ENCODE results near the gene CHADL.

CHADL gene

DNA sequence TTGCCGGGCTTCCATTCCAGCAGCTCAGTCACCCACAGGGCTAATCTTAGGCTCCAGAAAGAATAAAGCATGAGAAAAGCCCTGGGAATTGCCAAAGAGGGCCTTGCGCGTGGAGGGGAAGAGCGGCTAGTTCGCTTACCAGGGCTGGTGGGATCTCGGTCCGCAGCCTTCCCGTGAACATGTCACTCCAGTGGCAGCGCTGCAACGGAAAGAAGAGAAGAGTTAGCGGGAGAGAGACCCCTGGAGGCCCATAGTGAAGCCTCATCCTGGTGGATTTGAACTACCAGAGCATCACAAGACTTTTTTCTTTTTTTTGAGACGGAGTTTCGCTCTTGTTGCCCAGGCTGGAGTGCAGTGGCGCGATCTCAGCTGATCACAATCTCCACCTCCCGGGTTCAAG, 27.2 kb upstream of the CHADL start:
- Histone ChIP-seq H3K79me2 (ENCODE audit: control insufficient read depth, low read length) (peaks cover 13% of the 10 kb centered on the region), H3K36me3 (ENCODE audit: control insufficient read depth, low read length) (peaks cover 79% of the 10 kb centered on the region), H4K20me1 (ENCODE audit: control insufficient read depth, insufficient read depth, low read depth, low read length) (no peaks in the 10 kb centered on the region), H3K9me2 (replicated peaks; ENCODE audit: control insufficient read depth, low read length) (no peaks in the 10 kb centered on the region), H3K9me3 (ENCODE audit: control insufficient read depth, insufficient read depth, low read length) (no peaks in the 10 kb centered on the region), H3K4me3 (ENCODE audit: low read length) (no peak overlapping the region), H3F3A (ENCODE audit: control insufficient read depth, insufficient read depth) (no peaks in the 10 kb centered on the region), H3K27ac (ENCODE audit: low read depth, low read length) (no peak overlapping the region), H3K4me2 (ENCODE audit: low read length) (no peak overlapping the region), H3K27me3 (ENCODE audit: control insufficient read depth, low read length) (no peaks in the 10 kb centered on the region), H3K4me1 (ENCODE audit: control insufficient read depth, low read length) (no peaks in the 10 kb centered on the region)
- TF ChIP-seq, protein P1, sequence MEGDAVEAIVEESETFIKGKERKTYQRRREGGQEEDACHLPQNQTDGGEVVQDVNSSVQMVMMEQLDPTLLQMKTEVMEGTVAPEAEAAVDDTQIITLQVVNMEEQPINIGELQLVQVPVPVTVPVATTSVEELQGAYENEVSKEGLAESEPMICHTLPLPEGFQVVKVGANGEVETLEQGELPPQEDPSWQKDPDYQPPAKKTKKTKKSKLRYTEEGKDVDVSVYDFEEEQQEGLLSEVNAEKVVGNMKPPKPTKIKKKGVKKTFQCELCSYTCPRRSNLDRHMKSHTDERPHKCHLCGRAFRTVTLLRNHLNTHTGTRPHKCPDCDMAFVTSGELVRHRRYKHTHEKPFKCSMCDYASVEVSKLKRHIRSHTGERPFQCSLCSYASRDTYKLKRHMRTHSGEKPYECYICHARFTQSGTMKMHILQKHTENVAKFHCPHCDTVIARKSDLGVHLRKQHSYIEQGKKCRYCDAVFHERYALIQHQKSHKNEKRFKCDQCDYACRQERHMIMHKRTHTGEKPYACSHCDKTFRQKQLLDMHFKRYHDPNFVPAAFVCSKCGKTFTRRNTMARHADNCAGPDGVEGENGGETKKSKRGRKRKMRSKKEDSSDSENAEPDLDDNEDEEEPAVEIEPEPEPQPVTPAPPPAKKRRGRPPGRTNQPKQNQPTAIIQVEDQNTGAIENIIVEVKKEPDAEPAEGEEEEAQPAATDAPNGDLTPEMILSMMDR (IDR thresholded peaks at IDR 0.05; ENCODE audit: low read depth, low read length, poor library complexity, severe bottlenecking) = no peak
- no peak for TF ChIP-seq EZH2phosphoT487 (IDR thresholded peaks at IDR 0.05; ENCODE audit: borderline replicate concordance, low read length)

DNA sequence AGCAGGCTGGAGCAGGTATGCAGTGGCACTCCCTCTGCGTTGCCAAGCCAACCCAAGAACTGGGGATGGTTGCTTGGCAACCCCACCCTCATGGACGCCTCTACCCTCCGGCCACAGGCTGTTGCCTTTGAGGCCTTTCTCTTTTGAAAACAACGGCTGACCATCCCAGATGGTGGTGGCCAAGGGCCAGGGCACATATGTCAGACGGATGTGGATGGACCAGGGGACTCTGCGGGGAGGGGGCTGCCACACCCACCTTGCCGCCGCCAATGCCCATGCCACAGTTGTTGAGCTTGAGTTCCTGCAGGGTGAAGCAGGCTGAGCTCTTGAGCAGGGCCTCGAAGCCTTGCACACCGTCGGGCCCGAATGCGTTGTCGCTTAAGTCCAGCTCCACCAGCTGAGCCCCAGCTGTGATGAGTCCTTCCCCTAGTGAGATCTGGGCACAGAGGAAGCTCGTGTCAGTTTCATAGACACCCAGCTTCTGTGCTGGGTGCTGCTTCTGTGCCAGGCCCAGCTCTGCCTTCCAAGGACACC, 23.7 kb upstream of the CHADL start:
- Histone ChIP-seq H3F3A (ENCODE audit: control insufficient read depth, insufficient read depth) (no peaks in the 10 kb centered on the region), H3K79me2 (ENCODE audit: control insufficient read depth, low read length) (no peaks in the 10 kb centered on the region; the same call in none of the 2 replicates), H4K20me1 (ENCODE audit: control insufficient read depth, insufficient read depth, low read depth, low read length) (no peaks in the 10 kb centered on the region), H3K4me3 (ENCODE audit: low read length) (no peak overlapping the region), H3K4me1 (ENCODE audit: control insufficient read depth, low read length) (no peaks in the 10 kb centered on the region), H3K4me2 (ENCODE audit: low read length) (no peak overlapping the region), H3K9me3 (ENCODE audit: control insufficient read depth, insufficient read depth, low read length) (no peaks in the 10 kb centered on the region), H3K27me3 (ENCODE audit: control insufficient read depth, low read length) (no peaks in the 10 kb centered on the region), H3K27ac (ENCODE audit: low read depth, low read length) (no peak overlapping the region), H3K36me3 (ENCODE audit: control insufficient read depth, low read length) (peaks cover 90% of the 10 kb centered on the region), H3K9me2 (replicated peaks; ENCODE audit: control insufficient read depth, low read length) (no peaks in the 10 kb centered on the region)
- TF ChIP-seq, protein P1 (IDR thresholded peaks at IDR 0.05; ENCODE audit: low read depth, low read length, poor library complexity, severe bottlenecking) = no peak
- no peak for TF ChIP-seq EZH2phosphoT487 (IDR thresholded peaks at IDR 0.05; ENCODE audit: borderline replicate concordance, low read length)

DNA sequence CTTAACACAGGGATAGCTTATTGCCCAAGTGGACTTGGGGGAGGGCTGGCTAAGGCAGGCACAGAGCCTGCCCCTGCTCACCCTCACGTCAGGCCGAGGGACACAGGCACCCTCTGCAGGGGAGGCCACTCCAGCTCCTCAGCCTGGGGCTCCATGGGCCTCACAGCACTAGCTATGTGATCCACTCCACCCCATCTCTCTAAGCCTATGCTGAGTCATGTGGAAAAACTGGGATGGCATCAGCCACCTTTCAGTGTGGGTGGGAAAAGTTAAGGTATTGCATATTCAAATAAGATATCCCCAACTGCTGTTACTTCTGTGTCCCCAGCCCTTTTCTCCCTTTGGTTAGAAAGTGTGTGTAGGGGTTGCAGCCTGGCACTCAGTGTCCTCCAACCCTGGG, 23.0 kb upstream of the CHADL start:
- H4K20me1 ChIP-seq (ENCODE audit: control insufficient read depth, insufficient read depth, low read depth, low read length) = no peaks in the 10 kb centered on the region
- H3K36me3 ChIP-seq (ENCODE audit: control insufficient read depth, low read length) = peaks cover 90% of the 10 kb centered on the region
- no peak overlapping the region for H3K4me2 ChIP-seq (ENCODE audit: low read length)
- H3K27me3 ChIP-seq (ENCODE audit: control insufficient read depth, low read length) = no peaks in the 10 kb centered on the region
- H3K79me2 ChIP-seq (ENCODE audit: control insufficient read depth, low read length) = no peaks in the 10 kb centered on the region; the same call in none of the 2 replicates
- no peaks in the 10 kb centered on the region for H3K9me3 ChIP-seq (ENCODE audit: control insufficient read depth, insufficient read depth, low read length)
- H3K4me3 ChIP-seq (ENCODE audit: low read length) = no peak overlapping the region
- no peak for TF ChIP-seq EZH2phosphoT487 (IDR thresholded peaks at IDR 0.05; ENCODE audit: borderline replicate concordance, low read length)
- TF ChIP-seq, protein P1 (IDR thresholded peaks at IDR 0.05; ENCODE audit: low read depth, low read length, poor library complexity, severe bottlenecking) = no peak
- no peaks in the 10 kb centered on the region for H3F3A ChIP-seq (ENCODE audit: control insufficient read depth, insufficient read depth)
- no peak overlapping the region for H3K27ac ChIP-seq (ENCODE audit: low read depth, low read length)
- H3K4me1 ChIP-seq (ENCODE audit: control insufficient read depth, low read length) = no peaks in the 10 kb centered on the region
- no peaks in the 10 kb centered on the region for H3K9me2 ChIP-seq (replicated peaks; ENCODE audit: control insufficient read depth, low read length)

Measured in DOHH2 (cell line).